Measurements from ENCODE around the gene TTC39B.

DNA sequence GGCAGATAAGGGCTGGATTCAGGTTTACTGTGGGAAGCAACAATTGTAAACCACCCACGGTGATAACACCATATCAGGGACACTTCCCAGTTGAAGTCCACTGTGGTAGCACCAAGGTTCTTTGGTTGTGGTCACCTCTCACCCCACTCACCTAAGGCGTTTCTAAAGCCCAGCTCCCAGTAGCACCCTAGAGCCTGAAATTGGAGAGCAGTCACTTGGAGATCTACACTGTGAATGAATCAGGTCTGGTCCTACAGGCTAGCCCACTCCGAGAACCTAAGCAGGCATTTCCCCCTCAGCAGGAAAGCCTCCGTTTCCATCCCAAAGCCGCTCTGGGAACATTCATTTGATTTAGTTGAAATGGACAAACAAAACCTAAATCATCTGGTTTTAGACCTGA lies 191.3 kb downstream of the TTC39B start:
- TF ChIP-seq, protein P1, sequence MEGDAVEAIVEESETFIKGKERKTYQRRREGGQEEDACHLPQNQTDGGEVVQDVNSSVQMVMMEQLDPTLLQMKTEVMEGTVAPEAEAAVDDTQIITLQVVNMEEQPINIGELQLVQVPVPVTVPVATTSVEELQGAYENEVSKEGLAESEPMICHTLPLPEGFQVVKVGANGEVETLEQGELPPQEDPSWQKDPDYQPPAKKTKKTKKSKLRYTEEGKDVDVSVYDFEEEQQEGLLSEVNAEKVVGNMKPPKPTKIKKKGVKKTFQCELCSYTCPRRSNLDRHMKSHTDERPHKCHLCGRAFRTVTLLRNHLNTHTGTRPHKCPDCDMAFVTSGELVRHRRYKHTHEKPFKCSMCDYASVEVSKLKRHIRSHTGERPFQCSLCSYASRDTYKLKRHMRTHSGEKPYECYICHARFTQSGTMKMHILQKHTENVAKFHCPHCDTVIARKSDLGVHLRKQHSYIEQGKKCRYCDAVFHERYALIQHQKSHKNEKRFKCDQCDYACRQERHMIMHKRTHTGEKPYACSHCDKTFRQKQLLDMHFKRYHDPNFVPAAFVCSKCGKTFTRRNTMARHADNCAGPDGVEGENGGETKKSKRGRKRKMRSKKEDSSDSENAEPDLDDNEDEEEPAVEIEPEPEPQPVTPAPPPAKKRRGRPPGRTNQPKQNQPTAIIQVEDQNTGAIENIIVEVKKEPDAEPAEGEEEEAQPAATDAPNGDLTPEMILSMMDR (IDR thresholded peaks at IDR 0.05) = no peak
- TF ChIP-seq EP300 (IDR thresholded peaks at IDR 0.05) (no peak), POLR2AphosphoS5 (IDR thresholded peaks at IDR 0.05) (no peak)
